ENCODE measurements around the gene DBT.
A peak's percentile ranks its signal among the peaks of the same experiment; 100 is the strongest.
"Not testable (repeated sequence)": the region's sequence is repeated elsewhere in the genome, so short reads cannot be mapped to it uniquely, and the experiment has no call there.

The DBT gene

DNA sequence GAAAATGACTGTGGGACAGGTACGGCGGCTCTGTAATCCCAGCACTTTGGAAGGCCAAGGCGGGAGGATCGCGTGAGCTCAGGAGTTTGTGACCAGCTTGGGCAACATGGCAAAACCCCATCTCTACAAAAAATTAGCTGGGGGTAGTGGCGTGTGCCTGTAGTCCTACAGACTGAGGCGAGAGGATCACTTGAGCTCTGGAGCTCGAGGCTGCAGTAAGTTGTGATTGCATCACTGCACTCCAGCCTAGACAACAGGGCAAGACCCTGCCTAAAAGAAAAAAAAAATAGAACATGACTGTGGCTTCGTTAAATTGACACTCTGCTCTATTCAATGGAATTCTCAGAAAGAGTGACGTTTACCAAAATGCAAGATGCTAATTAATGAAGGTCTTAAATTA lies 3.9 kb upstream of the DBT start:
- TF ChIP-seq PAX5 (IDR thresholded peaks at IDR 0.05; ENCODE audit: insufficient read depth, low read length, severe bottlenecking): no peak
- TF ChIP-seq POU2F2 (IDR thresholded peaks at IDR 0.05; ENCODE audit: low read depth, low read length): no peak
- TF ChIP-seq SPI1 (IDR thresholded peaks at IDR 0.05; ENCODE audit: low read depth, low read length): no peak
- no peak for TF ChIP-seq POLR2A (IDR thresholded peaks at IDR 0.05; ENCODE audit: low read depth, low read length)
- no peak for TF ChIP-seq TAF1 (IDR thresholded peaks at IDR 0.05; ENCODE audit: low read depth, low read length)
- TF ChIP-seq POLR2AphosphoS5 (IDR thresholded peaks at IDR 0.05; ENCODE audit: low read depth, low read length): no peak
- DNase-seq (ENCODE audit: insufficient read length, low spot score) (no peak), FAIRE-seq (no peak)

DNA sequence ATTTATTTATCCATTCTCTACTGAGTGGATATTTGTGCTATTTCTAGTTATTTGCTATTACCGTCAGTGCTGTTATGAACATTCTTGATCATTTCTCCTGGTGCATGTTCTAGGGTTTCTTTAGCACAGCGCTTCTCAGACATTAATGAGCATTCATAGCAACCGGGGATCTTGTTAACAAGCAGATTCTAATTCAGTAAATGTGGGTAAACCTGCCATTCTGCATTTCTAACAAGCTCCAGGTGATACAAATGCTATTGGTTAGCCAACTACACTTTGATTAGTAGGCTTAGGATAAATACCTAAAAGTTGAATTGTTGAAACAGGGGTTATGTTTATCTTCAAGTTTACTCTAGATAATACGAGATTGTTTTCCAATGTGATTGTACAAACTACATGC lies 3.3 kb upstream of the DBT start:
- TF ChIP-seq POU2F2 (IDR thresholded peaks at IDR 0.05; ENCODE audit: low read depth, low read length) (no peak), SPI1 (IDR thresholded peaks at IDR 0.05; ENCODE audit: low read depth, low read length) (no peak), POLR2A (IDR thresholded peaks at IDR 0.05; ENCODE audit: low read depth, low read length) (no peak), POLR2AphosphoS5 (IDR thresholded peaks at IDR 0.05; ENCODE audit: low read depth, low read length) (no peak), PAX5 (IDR thresholded peaks at IDR 0.05; ENCODE audit: insufficient read depth, low read length, severe bottlenecking) (no peak), TAF1 (IDR thresholded peaks at IDR 0.05; ENCODE audit: low read depth, low read length) (no peak)
- DNase-seq (ENCODE audit: insufficient read length, low spot score): no peak
- FAIRE-seq: no peak

DNA sequence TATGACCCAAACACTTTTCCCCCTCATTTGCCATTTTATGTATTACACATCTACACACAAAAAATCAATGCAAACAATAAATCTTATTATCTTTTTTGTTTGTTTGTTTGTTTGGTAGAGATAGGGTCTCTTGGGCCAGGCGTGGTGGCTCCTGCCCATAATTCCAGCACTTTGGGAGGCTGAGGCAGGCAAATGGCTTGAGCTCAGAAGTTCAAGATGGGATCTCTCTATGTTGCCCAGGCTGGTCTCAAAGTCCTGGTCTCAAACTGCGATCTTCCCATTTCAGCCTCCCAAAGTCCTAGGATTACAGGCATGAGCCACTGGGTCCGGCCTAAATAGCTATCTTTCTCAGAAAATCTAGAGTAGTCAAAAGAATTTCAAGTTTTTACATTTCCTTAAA lies 1.2 kb upstream of the DBT start:
- TF ChIP-seq POLR2A (IDR thresholded peaks at IDR 0.05; ENCODE audit: low read depth, low read length): no peak
- TF ChIP-seq TAF1 (IDR thresholded peaks at IDR 0.05; ENCODE audit: low read depth, low read length): no peak
- TF ChIP-seq PAX5 (IDR thresholded peaks at IDR 0.05; ENCODE audit: insufficient read depth, low read length, severe bottlenecking): no peak
- TF ChIP-seq POU2F2 (IDR thresholded peaks at IDR 0.05; ENCODE audit: low read depth, low read length): no peak
- DNase-seq (ENCODE audit: insufficient read length, low spot score) (no peak), FAIRE-seq (no peak)

DNA sequence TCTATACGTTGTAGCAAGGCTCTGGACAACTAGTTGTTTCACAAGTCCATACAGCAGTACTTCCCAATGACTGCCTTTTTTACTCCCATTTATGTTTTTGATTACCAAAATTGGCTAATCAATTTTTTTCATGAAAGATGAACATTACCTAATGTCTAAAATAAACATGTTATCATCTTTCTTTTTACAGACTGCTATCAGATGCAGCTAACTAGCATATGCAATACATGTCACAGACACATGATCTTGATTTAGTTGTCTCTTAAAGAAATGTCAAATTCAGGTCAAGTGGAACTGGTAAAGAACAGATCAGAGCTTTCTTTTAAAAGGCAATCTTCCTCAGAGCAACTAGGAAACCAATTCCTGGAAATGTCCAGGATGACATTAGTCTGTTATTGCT lies 630 bp upstream of the DBT start:
- no peak for DNase-seq (ENCODE audit: insufficient read length, low spot score)
- FAIRE-seq: no peak
- TF ChIP-seq POLR2A (IDR thresholded peaks at IDR 0.05; ENCODE audit: low read depth, low read length) (no peak), TAF1 (IDR thresholded peaks at IDR 0.05; ENCODE audit: low read depth, low read length) (no peak), POU2F2 (IDR thresholded peaks at IDR 0.05; ENCODE audit: low read depth, low read length) (no peak), POLR2AphosphoS5 (IDR thresholded peaks at IDR 0.05; ENCODE audit: low read depth, low read length) (no peak), SPI1 (IDR thresholded peaks at IDR 0.05; ENCODE audit: low read depth, low read length) (no peak), PAX5 (IDR thresholded peaks at IDR 0.05; ENCODE audit: insufficient read depth, low read length, severe bottlenecking) (no peak)

DNA sequence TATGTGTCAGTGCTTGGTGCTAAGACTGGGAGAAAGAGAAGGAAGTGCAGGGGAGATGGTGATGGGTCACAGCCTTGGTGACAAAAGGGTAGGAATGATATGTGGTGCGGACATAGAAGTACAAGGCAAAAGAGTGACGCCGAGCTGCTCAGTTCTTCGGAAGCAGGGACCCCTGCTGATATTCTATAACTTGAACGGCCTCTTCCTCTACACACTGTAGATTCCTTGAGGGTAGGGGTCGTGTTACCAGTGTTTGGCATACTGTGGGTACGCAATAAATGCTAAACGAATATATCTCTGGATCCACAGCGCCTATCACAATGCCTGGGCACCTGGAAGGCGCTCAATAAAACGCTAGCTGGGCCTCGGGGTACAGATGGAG lies 488 bp downstream of the DBT start:
- DNase-seq (ENCODE audit: insufficient read length, low spot score) (no peak), FAIRE-seq (no peak)
- TF ChIP-seq PAX5 (IDR thresholded peaks at IDR 0.05; ENCODE audit: insufficient read depth, low read length, severe bottlenecking) (no peak), POLR2A (IDR thresholded peaks at IDR 0.05; ENCODE audit: low read depth, low read length) (no peak), TAF1 (IDR thresholded peaks at IDR 0.05; ENCODE audit: low read depth, low read length) (0 out of 2 replicates have a peak, but pooled peaks have one; percentile 18), SPI1 (IDR thresholded peaks at IDR 0.05; ENCODE audit: low read depth, low read length) (no peak)

DNA sequence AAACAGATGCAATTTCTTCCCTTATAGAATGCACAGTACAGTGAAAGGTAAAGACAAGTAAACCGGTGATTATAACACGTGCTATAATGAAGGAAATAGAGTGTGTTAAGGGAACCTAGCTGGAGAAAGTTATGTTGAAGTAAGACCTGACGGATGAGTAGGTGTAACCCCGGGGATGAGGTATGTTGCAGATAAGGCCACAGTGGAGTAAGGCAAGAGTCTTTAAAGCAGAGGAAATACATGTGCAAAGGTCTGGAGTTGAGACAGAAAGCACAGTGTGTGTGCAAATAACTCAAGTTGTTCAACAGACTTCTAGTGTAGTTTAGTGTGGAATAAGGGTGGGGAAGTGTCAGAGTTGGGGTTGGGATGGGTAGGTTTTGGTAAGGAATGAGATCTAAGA lies 2.9 kb downstream of the DBT start:
- FAIRE-seq (no peak), DNase-seq (ENCODE audit: insufficient read length, low spot score) (no peak)
- TF ChIP-seq PAX5 (IDR thresholded peaks at IDR 0.05; ENCODE audit: insufficient read depth, low read length, severe bottlenecking) (no peak), SPI1 (IDR thresholded peaks at IDR 0.05; ENCODE audit: low read depth, low read length) (no peak), POU2F2 (IDR thresholded peaks at IDR 0.05; ENCODE audit: low read depth, low read length) (no peak), POLR2AphosphoS5 (IDR thresholded peaks at IDR 0.05; ENCODE audit: low read depth, low read length) (no peak), POLR2A (IDR thresholded peaks at IDR 0.05; ENCODE audit: low read depth, low read length) (no peak), TAF1 (IDR thresholded peaks at IDR 0.05; ENCODE audit: low read depth, low read length) (no peak)

DNA sequence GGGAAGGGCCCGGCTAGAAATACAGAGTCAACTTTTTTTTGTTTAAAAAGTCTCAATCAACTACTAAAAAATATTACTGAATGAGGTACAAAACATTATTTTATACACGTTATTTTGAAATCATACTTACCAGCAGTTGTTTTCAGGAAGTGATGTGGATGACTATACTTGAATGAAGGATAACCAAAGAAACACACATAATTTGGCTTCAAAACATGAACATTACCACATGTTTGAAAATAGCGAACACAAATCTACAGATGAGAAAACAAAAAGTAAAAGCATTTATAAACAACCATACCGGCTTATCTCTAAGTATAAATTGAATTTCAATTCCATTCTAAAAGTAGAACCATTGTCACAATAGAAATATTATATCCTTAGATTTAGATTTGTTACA lies 9.0 kb downstream of the DBT start:
- FAIRE-seq: no peak
- TF ChIP-seq PAX5 (IDR thresholded peaks at IDR 0.05; ENCODE audit: insufficient read depth, low read length, severe bottlenecking) (no peak), POLR2AphosphoS5 (IDR thresholded peaks at IDR 0.05; ENCODE audit: low read depth, low read length) (no peak), POU2F2 (IDR thresholded peaks at IDR 0.05; ENCODE audit: low read depth, low read length) (no peak), TAF1 (IDR thresholded peaks at IDR 0.05; ENCODE audit: low read depth, low read length) (no peak), SPI1 (IDR thresholded peaks at IDR 0.05; ENCODE audit: low read depth, low read length) (no peak), POLR2A (IDR thresholded peaks at IDR 0.05; ENCODE audit: low read depth, low read length) (no peak)
- no peak for DNase-seq (ENCODE audit: insufficient read length, low spot score)

DNA sequence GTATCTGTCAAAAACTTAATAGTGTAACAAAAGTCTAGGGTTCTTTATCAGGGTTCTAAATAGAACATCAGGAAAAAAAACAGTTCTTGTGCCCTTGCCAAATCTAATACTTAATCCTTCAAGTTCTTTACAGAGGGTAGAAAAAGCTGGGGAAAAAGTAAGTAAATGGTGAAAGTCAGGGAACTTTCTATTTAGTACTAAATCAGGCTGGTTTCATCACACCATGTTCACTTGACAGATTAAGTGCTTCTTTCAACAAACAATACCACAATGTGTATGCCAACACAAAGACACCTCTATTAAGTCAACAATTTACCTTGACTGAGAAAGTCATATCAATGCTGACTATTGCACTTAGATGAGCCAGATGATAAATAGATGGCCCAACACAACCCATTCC lies 9.7 kb downstream of the DBT start:
- no peak for TF ChIP-seq SPI1 (IDR thresholded peaks at IDR 0.05; ENCODE audit: low read depth, low read length)
- no peak for TF ChIP-seq TAF1 (IDR thresholded peaks at IDR 0.05; ENCODE audit: low read depth, low read length)
- no peak for TF ChIP-seq POLR2A (IDR thresholded peaks at IDR 0.05; ENCODE audit: low read depth, low read length)
- no peak for TF ChIP-seq POU2F2 (IDR thresholded peaks at IDR 0.05; ENCODE audit: low read depth, low read length)
- no peak for TF ChIP-seq POLR2AphosphoS5 (IDR thresholded peaks at IDR 0.05; ENCODE audit: low read depth, low read length)
- no peak for TF ChIP-seq PAX5 (IDR thresholded peaks at IDR 0.05; ENCODE audit: insufficient read depth, low read length, severe bottlenecking)
- FAIRE-seq (no peak), DNase-seq (ENCODE audit: insufficient read length, low spot score) (no peak)

DNA sequence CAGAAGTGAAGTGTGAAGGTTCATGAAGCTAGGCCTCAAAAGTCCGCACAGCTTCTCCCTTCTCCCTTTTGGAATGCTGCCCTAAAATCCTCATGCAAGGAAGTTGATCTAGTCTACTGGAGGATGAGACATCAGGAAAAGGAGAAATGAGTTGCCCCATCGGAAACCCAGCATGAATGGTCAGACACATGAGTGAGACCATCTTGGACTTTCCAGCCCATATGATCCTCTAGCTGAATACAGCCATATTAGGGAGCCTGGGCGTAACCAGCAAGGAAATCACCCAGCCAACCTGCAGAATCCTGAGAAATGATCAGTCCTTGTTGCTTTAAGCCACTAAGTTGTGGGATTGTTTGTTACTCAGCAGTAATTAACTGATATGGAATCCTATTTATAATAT lies 12.5 kb downstream of the DBT start:
- no peak for DNase-seq (ENCODE audit: insufficient read length, low spot score)
- TF ChIP-seq PAX5 (IDR thresholded peaks at IDR 0.05; ENCODE audit: insufficient read depth, low read length, severe bottlenecking) (no peak), POLR2A (IDR thresholded peaks at IDR 0.05; ENCODE audit: low read depth, low read length) (no peak), POLR2AphosphoS5 (IDR thresholded peaks at IDR 0.05; ENCODE audit: low read depth, low read length) (no peak), TAF1 (IDR thresholded peaks at IDR 0.05; ENCODE audit: low read depth, low read length) (no peak), POU2F2 (IDR thresholded peaks at IDR 0.05; ENCODE audit: low read depth, low read length) (no peak), SPI1 (IDR thresholded peaks at IDR 0.05; ENCODE audit: low read depth, low read length) (no peak)
- no peak for FAIRE-seq

DNA sequence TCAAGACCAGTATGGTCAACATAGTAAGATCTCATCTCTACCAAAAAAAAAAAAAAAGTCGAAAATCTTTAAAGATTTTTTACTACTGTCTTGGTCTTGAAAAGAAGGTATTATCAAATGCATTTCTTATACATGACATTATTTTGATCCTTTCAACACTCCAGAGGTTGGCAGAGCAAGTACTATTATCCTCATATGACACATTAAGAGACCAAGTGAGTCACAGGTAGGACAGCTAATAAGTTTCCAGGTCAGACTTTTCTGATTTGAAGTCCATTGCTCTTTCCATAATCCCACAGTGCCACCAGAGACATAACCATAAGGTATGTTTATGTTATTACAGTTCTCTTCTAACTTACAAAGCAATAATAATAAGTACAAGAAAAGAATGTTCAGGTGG lies 15.2 kb downstream of the DBT start:
- no peak for FAIRE-seq
- DNase-seq (ENCODE audit: insufficient read length, low spot score): no peak
- no peak for TF ChIP-seq PAX5 (IDR thresholded peaks at IDR 0.05; ENCODE audit: insufficient read depth, low read length, severe bottlenecking)
- TF ChIP-seq POLR2AphosphoS5 (IDR thresholded peaks at IDR 0.05; ENCODE audit: low read depth, low read length): no peak
- TF ChIP-seq SPI1 (IDR thresholded peaks at IDR 0.05; ENCODE audit: low read depth, low read length): no peak
- no peak for TF ChIP-seq POU2F2 (IDR thresholded peaks at IDR 0.05; ENCODE audit: low read depth, low read length)
- no peak for TF ChIP-seq TAF1 (IDR thresholded peaks at IDR 0.05; ENCODE audit: low read depth, low read length)
- TF ChIP-seq POLR2A (IDR thresholded peaks at IDR 0.05; ENCODE audit: low read depth, low read length): no peak

DNA sequence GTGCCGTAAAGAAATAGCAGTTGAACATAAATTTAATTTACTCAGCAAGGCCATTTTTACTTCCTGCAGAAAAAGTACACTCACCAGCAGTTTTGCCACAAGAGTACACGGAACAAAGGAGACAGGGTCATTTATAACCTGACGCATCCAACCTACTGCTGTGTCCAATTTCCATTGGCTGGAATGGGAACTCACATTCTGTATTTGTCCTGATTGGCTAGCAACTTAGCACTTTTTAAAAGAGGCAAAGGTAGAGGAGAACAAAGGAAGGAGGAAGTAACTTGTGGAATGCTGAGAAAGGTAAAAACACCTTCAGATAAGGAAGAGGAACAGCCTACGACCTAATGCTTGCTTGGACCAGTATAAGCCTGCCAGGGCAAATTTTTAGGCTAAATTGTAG lies 16.1 kb downstream of the DBT start:
- not testable (repeated sequence) for FAIRE-seq; DNase-seq (ENCODE audit: insufficient read length, low spot score)
